ENCODE measurements around the gene CHADL.

The CHADL gene

GRCh38 chr22:41229730-41230400, 10.9 kb downstream of the CHADL start:
- no peak for TF ChIP-seq CTCF (conservative IDR thresholded peaks at IDR 0.05; ENCODE audit: low read length)
- DNase-seq (ENCODE audit: low read depth), result no peak

GRCh38 chr22:41229215-41229614, 11.5 kb downstream of the CHADL start:
- no peak for DNase-seq (ENCODE audit: low read depth)
- no peak for TF ChIP-seq CTCF (conservative IDR thresholded peaks at IDR 0.05; ENCODE audit: low read length)
- no peak overlapping the region for H3K4me3 ChIP-seq (ENCODE audit: low read length)

More at GRCh38 chr22:41229730-41230400, 10.9 kb downstream of the CHADL start:
- no peak overlapping the region for H3K4me3 ChIP-seq (ENCODE audit: low read length)

GRCh38 chr22:41226723-41227655, 13.7 kb downstream of the CHADL start:
- H3K4me3 ChIP-seq (ENCODE audit: low read length), result no peak overlapping the region
- no peak for DNase-seq (ENCODE audit: low read depth)
- no peak for TF ChIP-seq CTCF (conservative IDR thresholded peaks at IDR 0.05; ENCODE audit: low read length)

GRCh38 chr22:41223535-41223934, 17.2 kb downstream of the CHADL start:
- DNase-seq (ENCODE audit: low read depth), result no peak
- H3K4me3 ChIP-seq (ENCODE audit: low read length), result no peak overlapping the region

GRCh38 chr22:41222846-41223507, 17.8 kb downstream of the CHADL start:
- no peak for DNase-seq (ENCODE audit: low read depth)
- no peak overlapping the region for H3K4me3 ChIP-seq (ENCODE audit: low read length)
- no peak for TF ChIP-seq CTCF (conservative IDR thresholded peaks at IDR 0.05; ENCODE audit: low read length)

More at GRCh38 chr22:41223535-41223934, 17.2 kb downstream of the CHADL start:
- TF ChIP-seq CTCF (conservative IDR thresholded peaks at IDR 0.05; ENCODE audit: low read length), result no peak

GRCh38 chr22:41217553-41218157, 23.1 kb downstream of the CHADL start:
- no peak for TF ChIP-seq CTCF (conservative IDR thresholded peaks at IDR 0.05; ENCODE audit: low read length)
- peak; percentile 87 for DNase-seq (ENCODE audit: low read depth)
- no peak overlapping the region; the same call in 1 of the 2 replicates for H3K4me3 ChIP-seq (ENCODE audit: low read length)
